HG03095 (cell line): ENCODE measurements around the gene GMEB2.
"Not testable (repeated sequence)": the region's sequence is repeated elsewhere in the genome, so short reads cannot be mapped to it uniquely, and the experiment has no call there.

Source experiments
- ATAC-seq: cut with Tn5 transposase; IDR thresholded peaks from one replicate; pipeline ENCODE4 v1.9.1; 2021; ENCODE audit warnings: moderate library complexity; ENCODE audit not compliant: unreplicated experiment

Gene GMEB2

DNA sequence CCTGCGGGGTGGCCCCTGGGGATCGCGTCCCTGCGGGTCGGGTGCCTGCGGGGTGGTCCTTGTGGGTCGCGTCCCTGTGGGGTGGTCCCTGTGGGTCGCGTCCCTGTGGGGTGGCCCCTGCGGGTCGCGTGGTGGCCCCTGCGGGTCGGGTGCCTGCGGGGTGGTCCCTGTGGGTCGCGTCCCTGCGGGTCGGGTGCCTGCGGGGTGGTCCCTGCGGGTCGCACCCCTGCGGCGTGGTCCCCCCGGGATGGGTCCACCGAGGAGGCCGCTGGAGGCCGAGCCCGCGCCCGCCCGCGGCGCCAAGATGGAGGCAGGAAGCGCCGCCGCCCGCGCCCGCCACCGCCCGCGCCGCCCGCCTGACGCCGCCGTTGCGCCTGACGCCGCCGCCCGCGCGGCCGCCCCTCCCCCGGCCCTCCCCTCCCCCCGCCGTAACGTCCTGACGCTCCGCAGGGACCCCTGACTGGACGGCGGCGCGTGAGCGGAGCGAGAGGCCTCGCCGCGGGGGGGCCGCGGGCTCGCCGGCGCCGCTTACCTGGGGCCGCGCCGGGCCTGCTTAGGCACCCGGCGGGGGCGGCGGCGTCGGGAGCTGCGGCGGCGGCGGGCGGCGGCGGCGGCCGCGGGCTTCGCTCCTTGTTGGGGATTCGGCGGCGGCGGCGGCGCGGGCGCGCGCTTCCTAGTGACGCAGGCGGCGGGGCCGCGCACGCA, at the start of gene GMEB2:
Gene GMEB2 (minus strand): TSS at position 678 of the 705 bp plus-strand sequence. CDS start 7,704 bp downstream, outside the sequence.
- ATAC-seq, result peak; percentile 28

DNA sequence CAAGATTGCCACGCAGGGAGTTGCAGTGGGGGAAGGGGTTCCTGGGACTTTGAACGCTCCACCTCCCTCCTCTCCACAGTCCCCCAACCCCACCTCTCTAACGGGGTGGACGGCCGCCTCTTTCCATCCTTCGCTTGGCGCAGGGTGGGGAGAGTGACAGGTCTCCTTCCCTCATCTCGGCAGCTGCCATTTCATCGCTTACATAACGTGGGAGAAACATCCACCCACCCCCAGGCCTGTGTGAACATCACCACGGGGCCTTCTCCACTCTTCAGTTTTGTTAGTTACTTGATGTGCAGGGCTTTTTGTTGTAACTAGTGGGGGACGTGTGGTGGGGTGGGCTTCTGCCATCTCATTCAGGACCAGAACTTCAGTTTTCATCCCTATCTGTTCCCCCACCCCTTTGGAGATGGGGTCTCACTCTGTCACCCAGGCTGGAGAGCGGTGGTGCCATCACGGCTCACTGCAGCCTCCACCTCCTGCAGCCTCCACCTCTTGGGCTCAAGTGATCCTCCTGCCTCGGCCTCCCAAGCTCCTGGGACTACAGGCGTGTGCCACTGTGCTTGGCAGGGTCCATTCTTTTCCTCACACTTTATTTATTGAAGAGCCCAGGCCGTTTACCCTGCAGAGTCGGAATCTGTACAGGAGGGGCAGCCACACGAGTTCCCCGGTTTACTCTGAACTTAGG, 48.9 kb upstream of the GMEB2 start:
- ATAC-seq, result no peak

- ATAC-seq, result no peak
Measured at GRCh38 chr20:63673951-63674350, 47.0 kb upstream of the GMEB2 start.

DNA sequence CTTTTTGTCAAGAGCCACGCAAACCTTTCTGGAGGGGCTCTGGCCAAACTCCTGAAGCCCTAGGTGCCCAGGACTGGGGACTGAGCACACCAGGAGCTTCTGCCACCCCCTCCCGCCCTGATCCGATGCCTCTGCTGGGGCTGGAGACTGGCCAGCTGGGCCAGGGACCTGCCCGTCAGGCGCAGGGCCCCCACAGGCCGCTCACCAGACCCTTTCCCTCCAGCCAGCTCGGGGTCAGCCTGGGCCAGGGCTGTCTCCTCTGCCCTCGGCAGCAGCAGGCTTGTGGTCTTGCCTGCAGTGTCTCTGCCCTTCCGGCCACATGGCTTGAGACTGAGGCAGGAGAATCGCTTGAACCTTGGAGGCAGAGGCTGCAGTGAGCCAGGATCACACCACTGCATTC, 45.8 kb upstream of the GMEB2 start:
- no peak for ATAC-seq

DNA sequence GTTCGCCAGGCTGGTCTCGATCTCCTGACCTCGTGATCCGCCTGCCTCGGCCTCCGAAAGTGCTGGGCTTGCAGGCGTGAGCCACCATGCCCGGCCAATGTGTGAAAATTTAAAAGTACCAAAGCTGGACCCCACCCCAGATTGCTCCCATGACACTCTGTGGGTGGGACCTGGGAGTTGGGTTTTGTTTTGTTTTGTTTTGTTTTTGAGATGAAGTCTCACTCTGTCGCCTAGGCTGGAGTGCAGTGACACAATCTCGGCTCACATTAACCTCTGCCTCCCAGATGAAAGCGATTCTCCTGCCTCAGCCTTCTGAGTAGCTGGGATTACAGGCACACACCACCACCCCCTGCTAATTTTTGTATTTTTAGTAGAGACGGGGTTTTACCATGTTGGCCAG, 44.8 kb upstream of the GMEB2 start:
- not testable (repeated sequence) for ATAC-seq

DNA sequence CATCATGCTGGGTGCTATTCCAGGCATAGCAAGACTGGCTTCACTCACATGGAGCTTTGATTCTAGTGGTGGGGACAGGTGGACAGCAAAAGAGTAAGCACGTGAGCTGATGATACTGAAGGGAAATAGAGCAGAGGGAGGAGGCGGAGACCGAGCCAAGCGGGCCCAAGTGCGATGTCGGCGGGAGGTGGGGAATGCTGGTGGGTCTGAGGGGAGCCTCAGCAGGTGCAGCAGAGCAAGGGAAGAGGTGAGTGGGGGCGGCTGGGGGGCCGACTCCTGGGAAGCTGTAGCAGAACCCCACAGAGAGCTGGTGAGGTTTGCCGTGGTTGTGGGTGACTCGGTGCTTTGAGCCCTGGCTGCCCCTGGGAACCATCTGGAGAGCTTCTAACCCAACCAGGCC, 41.5 kb upstream of the GMEB2 start:
- ATAC-seq, result no peak

DNA sequence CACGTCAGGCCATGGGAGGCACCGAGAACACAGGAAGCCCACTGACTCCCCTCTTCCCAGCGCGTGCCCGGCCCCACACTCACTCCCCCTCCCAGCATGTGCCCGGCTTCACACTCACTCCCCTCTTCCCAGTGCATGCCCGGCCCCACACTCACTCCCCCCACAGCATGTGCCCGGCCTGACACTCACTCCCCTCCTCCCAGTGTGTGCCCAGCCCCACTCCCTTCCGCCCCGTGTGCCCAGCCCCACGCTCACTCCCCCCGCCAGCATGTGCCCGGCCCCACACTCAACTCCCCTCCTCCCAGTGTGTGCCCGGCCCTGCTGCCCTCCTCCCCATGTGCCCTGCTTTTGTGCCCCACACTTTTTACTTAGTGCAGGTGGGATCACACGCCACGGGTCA, 41.0 kb upstream of the GMEB2 start:
- no peak for ATAC-seq

GRCh38 chr20:63665708-63666107, 38.8 kb upstream of the GMEB2 start:
- no peak for ATAC-seq

GRCh38 chr20:63664861-63665594, 38.1 kb upstream of the GMEB2 start:
- no peak for ATAC-seq

DNA sequence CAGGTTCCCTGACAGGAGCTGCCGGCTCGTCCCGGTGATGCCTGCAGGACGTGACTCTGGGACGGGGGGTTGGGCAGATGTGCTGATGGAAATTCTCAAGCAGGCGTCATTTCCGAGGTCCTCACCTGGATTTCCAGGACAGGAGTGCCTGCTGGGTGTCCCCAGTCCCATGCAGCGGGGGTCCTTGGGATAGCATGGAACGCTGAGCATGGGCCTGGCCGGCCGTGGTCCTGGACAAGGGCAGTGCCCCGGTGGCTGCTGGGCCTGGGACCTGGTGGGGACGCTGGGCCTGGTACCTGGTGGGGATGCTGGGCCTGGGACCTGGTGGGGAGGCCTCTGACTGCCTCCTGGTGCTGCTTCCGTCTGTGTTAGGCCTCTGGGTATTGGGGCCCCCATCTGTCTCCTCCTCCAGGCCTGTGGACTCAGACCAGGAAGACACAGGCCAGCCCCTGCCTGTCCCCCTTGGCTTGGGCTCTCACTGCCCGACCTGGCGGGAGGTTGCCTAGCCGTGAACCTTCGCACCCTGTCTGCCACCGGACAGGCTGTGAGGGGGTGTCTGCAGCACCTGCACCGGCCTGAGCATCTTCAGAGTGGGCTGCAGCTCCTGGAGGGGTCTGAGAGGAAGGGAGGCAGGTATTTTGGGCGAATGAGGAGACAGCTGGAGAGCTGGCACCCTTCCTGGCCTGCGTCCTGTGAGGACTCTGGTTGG, 37.4 kb upstream of the GMEB2 start:
- no peak for ATAC-seq

GRCh38 chr20:63663332-63664066, 36.6 kb upstream of the GMEB2 start:
- no peak for ATAC-seq

- no peak for ATAC-seq
Measured at GRCh38 chr20:63662813-63663189, 35.9 kb upstream of the GMEB2 start.

DNA sequence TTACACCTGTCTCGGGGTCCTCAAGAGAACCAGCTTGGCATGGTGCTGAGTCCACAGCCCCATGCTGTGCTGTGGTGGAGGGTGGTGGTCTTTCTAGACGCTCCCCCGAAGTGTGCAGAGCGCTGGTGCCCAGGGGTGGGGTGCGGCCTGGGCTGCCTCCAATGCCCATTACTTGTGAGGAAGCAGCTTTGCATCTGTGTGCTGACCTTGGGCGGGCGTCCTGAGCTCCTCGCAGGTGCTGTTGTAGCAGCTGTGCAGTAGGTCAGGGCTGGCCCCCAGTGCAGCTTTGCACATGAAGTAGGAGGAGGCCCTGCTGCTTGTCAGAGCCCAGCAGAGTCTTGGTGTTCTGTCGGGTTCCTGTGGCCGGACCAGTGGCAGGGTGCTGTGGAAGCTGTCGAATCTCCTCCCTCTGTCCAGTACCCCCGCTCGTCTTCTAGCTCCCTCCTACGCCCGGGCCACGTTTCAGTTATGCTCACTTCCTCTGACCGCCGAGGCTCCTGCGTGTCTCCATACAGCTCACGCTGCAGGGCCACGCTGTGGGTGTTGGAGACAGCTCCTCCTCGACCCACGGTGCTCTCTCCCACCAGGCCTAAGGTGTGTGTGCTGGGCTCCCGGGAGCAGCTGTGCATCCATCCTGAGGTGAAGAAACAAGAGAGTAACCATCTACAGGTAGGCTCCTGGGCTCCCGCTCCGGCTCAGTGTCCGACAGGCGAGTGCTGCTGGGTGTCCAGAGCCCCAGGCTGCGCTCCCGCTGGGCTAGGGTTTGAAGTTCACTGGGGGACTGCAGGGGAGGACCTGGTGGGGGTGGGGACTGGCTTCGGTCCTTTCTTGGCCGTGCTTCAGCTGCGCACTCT, 35.3 kb upstream of the GMEB2 start:
- ATAC-seq, result no peak

GRCh38 chr20:63661108-63661507, 34.2 kb upstream of the GMEB2 start:
- no peak for ATAC-seq

GRCh38 chr20:63660622-63661021, 33.7 kb upstream of the GMEB2 start:
- no peak for ATAC-seq

GRCh38 chr20:63660174-63660573, 33.3 kb upstream of the GMEB2 start:
- ATAC-seq, result not testable (repeated sequence)

- ATAC-seq, result no peak
Measured at GRCh38 chr20:63659370-63659769, 32.5 kb upstream of the GMEB2 start.

DNA sequence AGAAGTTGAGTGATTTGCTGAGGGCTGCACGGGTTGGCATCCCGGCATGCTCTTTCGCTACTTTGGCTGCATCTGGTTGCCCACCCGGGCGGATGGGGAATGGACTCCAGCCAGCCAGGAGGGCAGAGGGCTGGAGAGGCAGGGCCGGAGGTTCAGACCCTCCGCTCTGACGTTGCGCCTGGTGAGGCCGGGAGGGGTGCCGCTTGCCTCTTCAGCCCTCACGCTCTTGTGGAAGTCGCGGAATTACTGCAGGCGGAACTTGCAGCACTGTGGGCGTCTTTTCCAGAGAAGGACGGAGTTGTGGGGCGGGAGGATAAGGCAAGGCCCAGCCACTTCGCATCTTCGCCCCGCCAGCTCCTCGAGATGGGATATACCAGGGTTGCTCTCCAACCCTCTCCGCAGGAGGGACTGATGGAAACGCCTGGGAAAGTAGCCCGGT, 31.9 kb upstream of the GMEB2 start:
- peak; percentile 9 for ATAC-seq

DNA sequence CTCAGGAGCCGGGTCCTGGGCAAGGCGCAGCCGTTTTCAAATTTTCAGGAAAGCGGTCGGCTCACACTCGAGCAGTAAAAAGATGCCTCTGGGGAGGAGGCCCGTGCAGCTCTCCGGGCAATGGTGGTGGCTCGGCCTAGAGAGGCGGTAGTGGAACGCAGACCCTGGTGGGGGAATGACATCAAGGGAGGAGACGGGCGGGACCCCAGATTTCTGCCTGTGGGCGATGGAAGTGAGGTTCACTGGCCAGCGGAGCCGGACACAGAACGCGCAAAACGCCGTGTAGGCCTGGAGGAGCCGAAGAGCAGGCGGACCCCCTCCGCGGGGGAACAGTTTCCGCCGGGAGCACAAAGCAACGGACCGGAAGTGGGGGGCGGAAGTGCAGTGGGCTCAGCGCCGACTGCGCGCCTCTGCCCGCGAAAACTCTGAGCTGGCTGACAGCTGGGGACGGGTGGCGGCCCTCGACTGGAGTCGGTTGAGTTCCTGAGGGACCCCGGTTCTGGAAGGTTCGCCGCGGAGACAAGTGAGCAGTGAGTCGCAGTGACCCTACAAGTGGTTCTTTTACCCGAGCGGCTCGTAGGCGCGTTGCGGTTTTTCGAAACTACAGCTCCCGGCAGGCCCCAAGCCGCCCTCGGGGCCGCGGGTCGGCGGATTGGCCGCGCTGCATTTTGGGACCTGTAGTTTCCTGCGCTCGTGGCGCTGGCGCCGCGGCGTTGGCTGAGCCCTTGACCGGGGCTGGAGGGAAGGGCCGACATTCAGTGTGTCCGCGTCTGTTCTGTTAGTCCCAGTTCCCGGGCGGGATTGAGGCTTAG, 31.2 kb upstream of the GMEB2 start, which contains the start of gene RTEL1:
Gene RTEL1 (plus strand): TSS at position 376 of the 812 bp plus-strand sequence. CDS start 1,091 bp downstream, outside the sequence.
- ATAC-seq, result peak; percentile 76
